ENCODE results near the gene FAM180A.

DNA sequence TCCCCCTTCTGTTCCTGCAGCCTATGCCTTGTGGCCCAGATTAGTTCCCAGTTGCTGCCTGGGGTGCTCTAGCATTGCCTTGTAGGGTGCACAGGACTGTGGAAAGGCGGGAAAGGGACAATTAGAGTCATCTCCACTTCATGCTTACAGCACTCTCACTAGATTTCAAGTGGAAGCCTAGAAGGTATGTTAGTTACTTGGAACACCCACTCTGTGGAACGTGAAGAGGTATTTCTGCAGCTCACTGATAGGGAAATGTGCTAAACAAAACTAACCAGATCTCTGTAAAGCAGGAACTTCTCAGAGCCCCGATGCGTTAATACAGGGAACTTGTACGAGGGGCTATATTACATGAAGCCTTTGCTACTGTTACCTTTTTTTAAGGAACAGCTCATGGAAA lies 66.9 kb downstream of the FAM180A start:
- TF ChIP-seq, protein P1, sequence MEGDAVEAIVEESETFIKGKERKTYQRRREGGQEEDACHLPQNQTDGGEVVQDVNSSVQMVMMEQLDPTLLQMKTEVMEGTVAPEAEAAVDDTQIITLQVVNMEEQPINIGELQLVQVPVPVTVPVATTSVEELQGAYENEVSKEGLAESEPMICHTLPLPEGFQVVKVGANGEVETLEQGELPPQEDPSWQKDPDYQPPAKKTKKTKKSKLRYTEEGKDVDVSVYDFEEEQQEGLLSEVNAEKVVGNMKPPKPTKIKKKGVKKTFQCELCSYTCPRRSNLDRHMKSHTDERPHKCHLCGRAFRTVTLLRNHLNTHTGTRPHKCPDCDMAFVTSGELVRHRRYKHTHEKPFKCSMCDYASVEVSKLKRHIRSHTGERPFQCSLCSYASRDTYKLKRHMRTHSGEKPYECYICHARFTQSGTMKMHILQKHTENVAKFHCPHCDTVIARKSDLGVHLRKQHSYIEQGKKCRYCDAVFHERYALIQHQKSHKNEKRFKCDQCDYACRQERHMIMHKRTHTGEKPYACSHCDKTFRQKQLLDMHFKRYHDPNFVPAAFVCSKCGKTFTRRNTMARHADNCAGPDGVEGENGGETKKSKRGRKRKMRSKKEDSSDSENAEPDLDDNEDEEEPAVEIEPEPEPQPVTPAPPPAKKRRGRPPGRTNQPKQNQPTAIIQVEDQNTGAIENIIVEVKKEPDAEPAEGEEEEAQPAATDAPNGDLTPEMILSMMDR (IDR thresholded peaks at IDR 0.05 in 8 of 11, conservative IDR thresholded peaks at IDR 0.05 in 3 of 11) = no peak
- no peak for TF ChIP-seq POLR2AphosphoS5 (IDR thresholded peaks at IDR 0.05)
- TF ChIP-seq POLR2A (IDR thresholded peaks at IDR 0.05) = no peak

Measured in spleen (tissue), 7 donors.